Neural progenitor cell (in vitro differentiated cells): ENCODE data around the gene COL19A1. TPM values are rescaled to one million over a fixed set of nuclear protein-coding genes. Genes with fewer than 3 reads are reported as not detected.

Source experiments
- DNase-seq: peaks from one replicate; pipeline ENCODE4 v3.0.0-alpha.2; 2016; ENCODE audit warnings: low spot score
- H2AFZ ChIP-seq: fragments of 200-600 bp; sonication (generic); replicated peaks from 2 replicates; pipeline ENCODE4 v1.6.1; 2016; ENCODE audit warnings: antibody characterized with exemption
- H3F3A ChIP-seq: fragments of 200-600 bp; sonication (generic); 2 replicates; pipeline ENCODE4 v1.6.1; 2016; ENCODE audit warnings: antibody characterized with exemption, low read depth
- H3K27ac ChIP-seq: fragments of 200-600 bp; sonication (generic); 2 replicates; pipeline ENCODE4 v1.5.1; 2016; ENCODE audit warnings: mild to moderate bottlenecking
- H3K27me3 ChIP-seq: fragments of 200-600 bp; sonication (generic); 2 replicates; pipeline ENCODE4 v1.6.1; 2016; ENCODE audit warnings: mild to moderate bottlenecking, moderate library complexity
- H3K36me3 ChIP-seq: fragments of 200-600 bp; sonication (generic); 2 replicates; pipeline ENCODE4 v1.5.1; 2016
- H3K4me1 ChIP-seq: fragments of 200-600 bp; sonication (generic); 2 replicates; pipeline ENCODE4 v1.6.1; 2016; ENCODE audit warnings: mixed run types
- H3K4me2 ChIP-seq: fragments of 200-600 bp; sonication (generic); 2 replicates; pipeline ENCODE4 v1.6.1; 2016
- H3K4me3 ChIP-seq: fragments of 200-600 bp; sonication (generic); 2 replicates; pipeline ENCODE4 v1.5.1; 2016
- H3K79me2 ChIP-seq: fragments of 200-600 bp; sonication (generic); 2 replicates; pipeline ENCODE4 v1.6.1; 2016; ENCODE audit warnings: low read depth
- H3K9ac ChIP-seq: fragments of 200-600 bp; sonication (generic); 2 replicates; pipeline ENCODE4 v1.6.1; 2016
- H3K9me3 ChIP-seq: fragments of 200-600 bp; sonication (generic); 2 replicates; pipeline ENCODE4 v1.5.1; 2016; ENCODE audit warnings: low read depth
- H4K20me1 ChIP-seq: fragments of 200-600 bp; sonication (generic); 2 replicates; pipeline ENCODE4 v1.6.1; 2016; ENCODE audit warnings: low read depth
- H3K27ac Mint-ChIP-seq: 3 replicates; pipeline ENCODE4 v1.8.0; 2021; ENCODE audit warnings: mixed read lengths
- H3K27me3 Mint-ChIP-seq: 2 replicates; pipeline ENCODE4 v1.8.0; 2022; ENCODE audit warnings: low read depth, mild to moderate bottlenecking, inconsistent platforms, moderate library complexity, mixed read lengths; ENCODE audit not compliant: insufficient read depth
- H3K36me3 Mint-ChIP-seq: 3 replicates; pipeline ENCODE4 v1.8.0; 2021; ENCODE audit warnings: mixed read lengths
- H3K4me1 Mint-ChIP-seq: 3 replicates; pipeline ENCODE4 v1.8.0; 2021; ENCODE audit warnings: mixed read lengths
- H3K4me3 Mint-ChIP-seq: 3 replicates; pipeline ENCODE4 v1.8.0; 2021; ENCODE audit warnings: mild to moderate bottlenecking, moderate library complexity, mixed read lengths
- H3K9me3 Mint-ChIP-seq: 3 replicates; pipeline ENCODE4 v1.8.0; 2020; ENCODE audit warnings: mixed read lengths
- EZH2 ChIP-seq: fragments of 200-600 bp; sonication (generic); IDR thresholded peaks from 2 replicates; pipeline ENCODE4 v1.6.1; 2017; ENCODE audit warnings: antibody characterized with exemption, mild to moderate bottlenecking, moderate library complexity
- EZH2phosphoT487 ChIP-seq: fragments of 200-600 bp; sonication (generic); IDR thresholded peaks from 2 replicates; pipeline ENCODE4 v1.6.1; 2017; ENCODE audit warnings: antibody characterized with exemption
- total RNA-seq: library from RNA; depleted of rRNA; stranded (reverse); fragments of >200 nt; gene quantifications from 2 replicates; pipeline ENCODE4 v1.2.3, GENCODE V29; 2015; ENCODE audit warnings: low replicate concordance
- TF ChIP-seq, protein P1 (sequence below): fragments of 200-600 bp; sonication (generic); IDR thresholded peaks from 2 replicates; pipeline ENCODE4 v1.5.1; 2017; ENCODE audit warnings: antibody characterized with exemption, mild to moderate bottlenecking

The COL19A1 gene
- total RNA-seq, 1 donor from 2014 or later = not detected

DNA sequence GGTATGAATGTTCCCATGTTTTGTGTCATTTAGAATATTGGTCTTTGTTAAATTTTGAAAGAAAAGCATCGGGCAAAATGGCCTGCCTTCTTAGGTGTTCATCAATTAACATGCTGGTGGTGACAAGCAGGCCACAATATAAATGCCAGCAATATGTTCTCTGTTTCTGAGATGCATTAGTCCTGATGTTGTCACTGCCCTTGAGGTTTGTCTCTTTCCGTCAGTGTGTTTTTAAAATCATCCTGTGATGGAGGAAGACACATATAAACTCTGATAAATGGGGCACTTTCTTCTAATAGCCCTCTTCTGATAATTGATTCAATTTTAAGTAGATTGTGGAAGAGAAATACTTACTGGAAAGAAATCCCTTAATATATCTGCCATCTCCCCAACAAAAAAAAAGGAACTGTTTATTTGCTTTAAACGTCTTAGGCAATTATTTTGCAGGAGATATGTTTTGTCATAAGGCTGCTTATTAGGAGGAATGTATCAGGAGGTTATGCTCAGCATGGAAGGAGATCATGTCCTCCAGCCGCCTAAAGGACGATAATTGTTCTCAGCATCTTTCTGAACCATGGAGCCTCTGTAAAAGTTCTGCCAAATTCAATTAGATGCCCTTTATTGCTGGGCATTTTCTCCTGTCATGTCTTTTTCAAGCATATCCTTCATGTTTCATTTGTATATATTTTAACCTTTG lies 302.5 kb downstream of the COL19A1 start:
- H2AFZ ChIP-seq = no peak overlapping the region
- Mint-ChIP-seq H3K36me3 (no peaks in the 10 kb centered on the region), H3K4me1 (peaks cover 14% of the 10 kb centered on the region), H3K4me3 (no peak overlapping the region), H3K27me3 (no peaks in the 10 kb centered on the region), H3K9me3 (no peaks in the 10 kb centered on the region), H3K27ac (no peak overlapping the region)
- H3K36me3 ChIP-seq = no peaks in the 10 kb centered on the region
- no peak overlapping the region for H3K9ac ChIP-seq
- no peaks in the 10 kb centered on the region for H3F3A ChIP-seq
- TF ChIP-seq, protein P1, sequence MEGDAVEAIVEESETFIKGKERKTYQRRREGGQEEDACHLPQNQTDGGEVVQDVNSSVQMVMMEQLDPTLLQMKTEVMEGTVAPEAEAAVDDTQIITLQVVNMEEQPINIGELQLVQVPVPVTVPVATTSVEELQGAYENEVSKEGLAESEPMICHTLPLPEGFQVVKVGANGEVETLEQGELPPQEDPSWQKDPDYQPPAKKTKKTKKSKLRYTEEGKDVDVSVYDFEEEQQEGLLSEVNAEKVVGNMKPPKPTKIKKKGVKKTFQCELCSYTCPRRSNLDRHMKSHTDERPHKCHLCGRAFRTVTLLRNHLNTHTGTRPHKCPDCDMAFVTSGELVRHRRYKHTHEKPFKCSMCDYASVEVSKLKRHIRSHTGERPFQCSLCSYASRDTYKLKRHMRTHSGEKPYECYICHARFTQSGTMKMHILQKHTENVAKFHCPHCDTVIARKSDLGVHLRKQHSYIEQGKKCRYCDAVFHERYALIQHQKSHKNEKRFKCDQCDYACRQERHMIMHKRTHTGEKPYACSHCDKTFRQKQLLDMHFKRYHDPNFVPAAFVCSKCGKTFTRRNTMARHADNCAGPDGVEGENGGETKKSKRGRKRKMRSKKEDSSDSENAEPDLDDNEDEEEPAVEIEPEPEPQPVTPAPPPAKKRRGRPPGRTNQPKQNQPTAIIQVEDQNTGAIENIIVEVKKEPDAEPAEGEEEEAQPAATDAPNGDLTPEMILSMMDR = no peak
- TF ChIP-seq EZH2 = no peak
- TF ChIP-seq EZH2phosphoT487 = no peak
- no peak overlapping the region for H3K27ac ChIP-seq
- DNase-seq = no peak
- no peaks in the 10 kb centered on the region for H3K4me1 ChIP-seq
- H3K4me2 ChIP-seq = no peak overlapping the region
- no peak overlapping the region for H3K4me3 ChIP-seq
- H3K27me3 ChIP-seq = peaks cover 6% of the 10 kb centered on the region
- no peaks in the 10 kb centered on the region for H4K20me1 ChIP-seq
- H3K9me3 ChIP-seq = no peaks in the 10 kb centered on the region
- no peaks in the 10 kb centered on the region for H3K79me2 ChIP-seq

DNA sequence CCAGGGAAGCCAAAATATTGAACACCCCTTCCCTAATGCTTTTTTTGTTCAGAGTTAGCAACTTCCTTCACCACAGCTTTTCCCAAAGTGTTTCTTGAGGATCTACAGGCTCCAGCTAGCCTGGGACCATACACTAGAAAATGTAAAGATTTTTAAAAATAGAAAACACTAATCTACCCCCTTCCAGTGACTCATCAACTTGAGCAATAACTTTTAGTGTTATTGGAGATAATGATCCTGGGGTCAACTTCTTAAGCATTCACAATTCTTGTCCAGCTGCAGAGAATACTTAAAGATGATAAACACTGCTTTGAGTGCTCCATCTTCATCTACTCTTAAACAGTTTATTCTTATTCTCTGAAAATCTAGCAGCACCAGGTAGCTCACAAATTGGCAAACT lies 304.9 kb downstream of the COL19A1 start:
- no peak overlapping the region for H3K4me3 ChIP-seq
- no peaks in the 10 kb centered on the region for H3K9me3 ChIP-seq
- Mint-ChIP-seq H3K27me3 (no peaks in the 10 kb centered on the region), H3K27ac (no peak overlapping the region), H3K4me3 (no peak overlapping the region), H3K4me1 (peaks cover 4% of the 10 kb centered on the region), H3K9me3 (no peaks in the 10 kb centered on the region), H3K36me3 (no peaks in the 10 kb centered on the region)
- no peak for TF ChIP-seq EZH2
- TF ChIP-seq, protein P1 = no peak
- no peaks in the 10 kb centered on the region for H3K79me2 ChIP-seq
- no peaks in the 10 kb centered on the region for H3K36me3 ChIP-seq
- H3K27ac ChIP-seq = no peak overlapping the region
- H3K4me1 ChIP-seq = no peaks in the 10 kb centered on the region
- H3K9ac ChIP-seq = no peak overlapping the region
- no peaks in the 10 kb centered on the region for H4K20me1 ChIP-seq
- no peak overlapping the region for H3K4me2 ChIP-seq
- H3K27me3 ChIP-seq = peaks cover 6% of the 10 kb centered on the region
- DNase-seq = no peak
- H3F3A ChIP-seq = no peaks in the 10 kb centered on the region
- H2AFZ ChIP-seq = no peak overlapping the region

DNA sequence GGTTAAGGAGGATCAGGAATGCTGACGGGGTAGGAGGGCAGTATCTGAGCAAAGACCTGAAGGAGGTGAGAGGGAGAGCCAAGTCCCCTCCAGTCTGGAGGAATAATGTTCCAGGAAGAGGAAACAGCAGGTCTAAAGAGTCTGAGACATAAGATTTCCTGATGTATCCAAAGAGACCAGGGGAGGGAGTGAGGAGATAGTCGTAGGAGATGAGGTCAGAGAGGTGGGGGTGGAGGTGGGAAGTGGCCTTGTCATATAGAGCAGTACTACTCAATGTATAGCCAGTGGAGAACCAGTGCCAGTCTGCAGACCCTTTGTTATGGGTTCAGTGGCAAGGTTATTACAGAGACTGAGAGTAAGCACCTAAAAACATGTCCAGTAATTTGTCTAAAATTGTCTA lies 305.9 kb downstream of the COL19A1 start:
- no peaks in the 10 kb centered on the region for H4K20me1 ChIP-seq
- H3K36me3 ChIP-seq = no peaks in the 10 kb centered on the region
- no peak overlapping the region for H2AFZ ChIP-seq
- no peak overlapping the region for H3K27ac ChIP-seq
- Mint-ChIP-seq H3K4me3 (no peak overlapping the region), H3K27ac (no peak overlapping the region), H3K36me3 (no peaks in the 10 kb centered on the region), H3K4me1 (no peaks in the 10 kb centered on the region), H3K27me3 (no peaks in the 10 kb centered on the region), H3K9me3 (no peaks in the 10 kb centered on the region)
- no peaks in the 10 kb centered on the region for H3K4me1 ChIP-seq
- TF ChIP-seq EZH2 (no peak), EZH2phosphoT487 (no peak)
- TF ChIP-seq, protein P1 = no peak
- H3K27me3 ChIP-seq = no peaks in the 10 kb centered on the region
- no peak overlapping the region for H3K9ac ChIP-seq
- no peak overlapping the region for H3K4me2 ChIP-seq
- H3K9me3 ChIP-seq = no peaks in the 10 kb centered on the region
- no peak for DNase-seq
- H3F3A ChIP-seq = no peaks in the 10 kb centered on the region
- H3K79me2 ChIP-seq = no peaks in the 10 kb centered on the region
- no peak overlapping the region for H3K4me3 ChIP-seq
